ENCODE results near the gene STK39. TPM values are rescaled to one million over a fixed set of nuclear protein-coding genes. Genes with fewer than 3 reads are reported as not detected.

Gene STK39
- total RNA-seq, 4 donors from 2014 or later, result 17.4 to 27.6 (median 20.6) TPM

- Histone ChIP-seq H3K36me3 (no peaks in the 10 kb centered on the region), H3K9me3 (no peaks in the 10 kb centered on the region), H3K27me3 (peaks cover 0 to 4% (median 0%) of the 10 kb centered on the region in 4 donors), H3K4me3 (peak overlapping the region in 3 of 4 donors; percentile 1 to 80 (median 11)), H3K4me1 (peaks cover 29 to 82% (median 33%) of the 10 kb centered on the region in 3 donors), H3K27ac (peak overlapping the region in 3 of 4 donors; percentile 50 to 65 (median 52))
- 32% methylated on average over 7 to 8 of the region's 8 CpGs for WGBS, 2 donors
- TF ChIP-seq CTCF (IDR thresholded peaks at IDR 0.05), result no peak
- TF ChIP-seq POLR2A (IDR thresholded peaks at IDR 0.05), result no peak
- DNase-seq, result no peak
- intact Hi-C loops (cut with DNase I), result loop anchor here (10.0 kb wide), 1 partner anchor 100 kb away; no protein-coding TSS in a partner anchor
These were observed 3.1 kb downstream of the STK39 start for GRCh38 chr2:168244318-168244717.

GRCh38 chr2:168243061-168243460 is 4.3 kb downstream of the STK39 start:
- no peak for TF ChIP-seq POLR2A (IDR thresholded peaks at IDR 0.05)
- TF ChIP-seq CTCF (IDR thresholded peaks at IDR 0.05), result no peak
- H3K27ac ChIP-seq, result no peak overlapping the region
- no peaks in the 10 kb centered on the region for H3K36me3 ChIP-seq
- peaks cover 27 to 79% (median 32%) of the 10 kb centered on the region in 3 donors for H3K4me1 ChIP-seq
- intact Hi-C loops (cut with DNase I), result loop anchor here (10.0 kb wide), 1 partner anchor 98 kb away; no protein-coding TSS in a partner anchor
- H3K27me3 ChIP-seq, result no peaks in the 10 kb centered on the region
- DNase-seq, result no peak
- 87 to 91% methylated on average over 5 of the region's 5 CpGs for WGBS, 2 donors
- H3K4me3 ChIP-seq, result no peak overlapping the region
- no peaks in the 10 kb centered on the region for H3K9me3 ChIP-seq

GRCh38 chr2:168241746-168242145 is 5.6 kb downstream of the STK39 start:
- H3K27me3 ChIP-seq, result no peaks in the 10 kb centered on the region
- TF ChIP-seq CTCF (IDR thresholded peaks at IDR 0.05) (no peak), POLR2A (IDR thresholded peaks at IDR 0.05) (no peak)
- H3K4me3 ChIP-seq, result no peak overlapping the region
- intact Hi-C loops (cut with DNase I), result loop anchor here (10.0 kb wide), 1 partner anchor 97 kb away; no protein-coding TSS in a partner anchor
- no peak for DNase-seq
- H3K27ac ChIP-seq, result no peak overlapping the region
- no peaks in the 10 kb centered on the region for H3K9me3 ChIP-seq
- H3K4me1 ChIP-seq, result peaks cover 25 to 78% (median 30%) of the 10 kb centered on the region in 3 donors
- no peaks in the 10 kb centered on the region for H3K36me3 ChIP-seq
- 73 to 79% methylated on average over 5 of the region's 5 CpGs for whole genome bisulfite sequencing, 2 donors

GRCh38 chr2:168241208-168241607 is 6.2 kb downstream of the STK39 start:
- no peak for DNase-seq
- Histone ChIP-seq H3K36me3 (no peaks in the 10 kb centered on the region), H3K27ac (no peak overlapping the region), H3K4me1 (peaks cover 23 to 72% (median 30%) of the 10 kb centered on the region in 3 donors), H3K27me3 (no peaks in the 10 kb centered on the region), H3K4me3 (no peak overlapping the region), H3K9me3 (no peaks in the 10 kb centered on the region)
- intact Hi-C loops (cut with DNase I), result loop anchor here (10.0 kb wide), 1 partner anchor 96 kb away; no protein-coding TSS in a partner anchor
- no peak for TF ChIP-seq CTCF (IDR thresholded peaks at IDR 0.05)
- no peak for TF ChIP-seq POLR2A (IDR thresholded peaks at IDR 0.05)
- WGBS, 2 donors, result 22 to 42% methylated on average over 3 to 5 of the region's 5 CpGs

- H3K4me3 ChIP-seq, result no peak overlapping the region
- H3K4me1 ChIP-seq, result peaks cover 13 to 59% (median 14%) of the 10 kb centered on the region in 3 donors
- TF ChIP-seq CTCF (IDR thresholded peaks at IDR 0.05) (no peak), POLR2A (IDR thresholded peaks at IDR 0.05) (no peak)
- WGBS, 2 donors, result 71 to 77% methylated on average over 4 to 5 of the region's 5 CpGs
- intact Hi-C loops (cut with DNase I), result no loop called here
- DNase-seq, result no peak
- H3K27ac ChIP-seq, result no peak overlapping the region
- no peaks in the 10 kb centered on the region for H3K9me3 ChIP-seq
- no peaks in the 10 kb centered on the region for H3K27me3 ChIP-seq
- H3K36me3 ChIP-seq, result no peaks in the 10 kb centered on the region
These were observed 8.1 kb downstream of the STK39 start for GRCh38 chr2:168239281-168239680.
